ENCODE measurements around the gene UBQLN3.

GRCh38 chr11:5534046-5534445, 24.3 kb upstream of the UBQLN3 start:
- TF ChIP-seq CTCF (IDR thresholded peaks at IDR 0.05) (no peak), POLR2A (IDR thresholded peaks at IDR 0.05) (no peak)
